ENCODE results near the gene FOXD1. TPM values are rescaled to one million over a fixed set of nuclear protein-coding genes. Genes with fewer than 3 reads are reported as not detected.

The FOXD1 gene
- total and polyA plus RNA-seq, 12 donors: 1.1 to 6.5 (median 2.1) TPM

DNA sequence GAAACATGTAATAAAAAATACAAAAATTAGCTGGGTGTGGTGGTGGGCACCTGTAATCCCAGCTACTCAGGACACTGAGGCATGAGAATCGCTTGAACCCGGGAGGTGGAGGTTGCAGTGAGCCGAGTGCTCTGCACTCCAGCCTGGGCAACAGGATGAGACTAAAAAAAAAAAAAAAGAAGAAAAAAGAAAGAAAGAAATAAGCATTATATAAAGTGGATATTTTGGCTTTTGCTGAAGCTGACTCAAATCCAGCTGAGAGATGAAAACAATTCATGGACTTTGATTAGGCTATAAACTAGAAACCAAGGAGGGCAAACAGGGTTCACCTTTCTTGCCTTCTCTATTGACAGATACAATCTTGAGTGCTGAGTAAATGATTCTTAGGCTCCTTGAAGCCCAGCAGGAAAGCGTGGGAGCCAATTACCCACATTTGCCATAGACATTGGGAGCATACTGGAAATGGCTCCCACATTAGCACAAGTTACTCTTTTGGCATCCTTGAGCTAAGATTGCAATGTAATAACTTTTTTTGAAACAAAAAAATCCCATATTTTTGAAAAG lies 47.3 kb upstream of the FOXD1 start:
- H3K27ac ChIP-seq: no peak overlapping the region
- TF ChIP-seq POLR2A (IDR thresholded peaks at IDR 0.05): no peak
- TF ChIP-seq, protein P1, sequence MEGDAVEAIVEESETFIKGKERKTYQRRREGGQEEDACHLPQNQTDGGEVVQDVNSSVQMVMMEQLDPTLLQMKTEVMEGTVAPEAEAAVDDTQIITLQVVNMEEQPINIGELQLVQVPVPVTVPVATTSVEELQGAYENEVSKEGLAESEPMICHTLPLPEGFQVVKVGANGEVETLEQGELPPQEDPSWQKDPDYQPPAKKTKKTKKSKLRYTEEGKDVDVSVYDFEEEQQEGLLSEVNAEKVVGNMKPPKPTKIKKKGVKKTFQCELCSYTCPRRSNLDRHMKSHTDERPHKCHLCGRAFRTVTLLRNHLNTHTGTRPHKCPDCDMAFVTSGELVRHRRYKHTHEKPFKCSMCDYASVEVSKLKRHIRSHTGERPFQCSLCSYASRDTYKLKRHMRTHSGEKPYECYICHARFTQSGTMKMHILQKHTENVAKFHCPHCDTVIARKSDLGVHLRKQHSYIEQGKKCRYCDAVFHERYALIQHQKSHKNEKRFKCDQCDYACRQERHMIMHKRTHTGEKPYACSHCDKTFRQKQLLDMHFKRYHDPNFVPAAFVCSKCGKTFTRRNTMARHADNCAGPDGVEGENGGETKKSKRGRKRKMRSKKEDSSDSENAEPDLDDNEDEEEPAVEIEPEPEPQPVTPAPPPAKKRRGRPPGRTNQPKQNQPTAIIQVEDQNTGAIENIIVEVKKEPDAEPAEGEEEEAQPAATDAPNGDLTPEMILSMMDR (IDR thresholded peaks at IDR 0.05): no peak
- no peak overlapping the region for H3K4me3 ChIP-seq
- WGBS, 4 donors: 93 to 98% (median 97%) methylated on average over 4 of the region's 4 CpGs
- DNase-seq: no peak
- intact Hi-C loops (cut with DNase I): no loop called here
- H3K9me3 ChIP-seq (replicated peaks in 1 of 3): no peaks in the 10 kb centered on the region
- no peaks in the 10 kb centered on the region for H3K36me3 ChIP-seq (replicated peaks in 1 of 2)
- peaks cover 18 to 28% of the 10 kb centered on the region in 2 donors for H3K4me1 ChIP-seq (replicated peaks in 1 of 2)
- H3K27me3 ChIP-seq: no peaks in the 10 kb centered on the region

DNA sequence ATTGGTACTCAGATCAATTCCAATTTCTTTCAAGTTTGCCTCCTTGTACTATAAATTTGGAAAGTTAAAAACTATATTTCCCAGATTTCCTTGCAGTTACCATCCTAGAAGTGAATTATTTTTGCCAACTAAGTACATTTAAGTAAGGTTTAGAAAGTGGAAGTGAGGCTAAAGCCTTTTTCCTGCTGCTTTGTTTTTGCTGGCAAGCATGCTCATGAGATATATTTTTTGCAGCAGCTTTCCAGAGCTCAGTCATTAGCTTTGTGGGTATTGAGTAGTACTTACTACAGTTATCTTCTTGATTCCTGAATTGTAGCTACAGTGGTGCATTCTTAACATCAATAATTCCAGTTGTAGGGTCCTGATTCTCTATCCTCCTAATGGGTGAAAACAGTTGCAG lies 46.1 kb upstream of the FOXD1 start:
- H3K27ac ChIP-seq: no peak overlapping the region
- no peaks in the 10 kb centered on the region for H3K27me3 ChIP-seq
- H3K36me3 ChIP-seq (replicated peaks in 1 of 2): no peaks in the 10 kb centered on the region
- H3K9me3 ChIP-seq (replicated peaks in 1 of 3): no peaks in the 10 kb centered on the region
- no peak overlapping the region for H3K4me3 ChIP-seq
- DNase-seq: no peak
- intact Hi-C loops (cut with DNase I): no loop called here
- peaks cover 6 to 17% of the 10 kb centered on the region in 2 donors for H3K4me1 ChIP-seq (replicated peaks in 1 of 2)
- TF ChIP-seq POLR2A (IDR thresholded peaks at IDR 0.05): no peak
- TF ChIP-seq, protein P1 (IDR thresholded peaks at IDR 0.05): no peak

DNA sequence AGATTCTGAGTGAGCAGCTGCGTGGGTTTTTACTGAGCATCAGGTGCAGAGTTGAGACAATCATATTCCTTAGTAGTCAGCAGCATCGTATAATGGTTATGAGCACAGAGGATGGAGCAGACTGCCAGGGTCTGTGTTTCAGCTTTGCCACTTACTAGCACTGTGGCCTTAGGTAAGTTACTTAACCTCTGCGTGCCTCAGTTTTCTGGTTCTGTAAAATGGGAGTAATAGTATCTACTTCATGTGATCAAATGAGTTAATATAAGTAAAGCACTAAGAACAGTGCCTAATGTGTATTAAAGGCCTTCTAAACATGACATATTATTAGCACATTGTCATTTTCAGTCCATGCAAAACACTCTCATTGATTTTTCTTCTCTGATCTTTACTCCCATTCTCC lies 44.8 kb upstream of the FOXD1 start:
- Histone ChIP-seq H3K27me3 (no peaks in the 10 kb centered on the region), H3K36me3 (replicated peaks in 1 of 2) (no peaks in the 10 kb centered on the region), H3K4me3 (no peak overlapping the region), H3K27ac (no peak overlapping the region), H3K4me1 (replicated peaks in 1 of 2) (peaks cover 0 to 10% of the 10 kb centered on the region in 2 donors), H3K9me3 (replicated peaks in 1 of 3) (no peaks in the 10 kb centered on the region)
- no peak for DNase-seq
- no peak for TF ChIP-seq POLR2A (IDR thresholded peaks at IDR 0.05)
- TF ChIP-seq, protein P1 (IDR thresholded peaks at IDR 0.05): no peak
- WGBS, 4 donors: 71 to 86% (median 75%) methylated on average over 3 of the region's 3 CpGs
- intact Hi-C loops (cut with DNase I): no loop called here

DNA sequence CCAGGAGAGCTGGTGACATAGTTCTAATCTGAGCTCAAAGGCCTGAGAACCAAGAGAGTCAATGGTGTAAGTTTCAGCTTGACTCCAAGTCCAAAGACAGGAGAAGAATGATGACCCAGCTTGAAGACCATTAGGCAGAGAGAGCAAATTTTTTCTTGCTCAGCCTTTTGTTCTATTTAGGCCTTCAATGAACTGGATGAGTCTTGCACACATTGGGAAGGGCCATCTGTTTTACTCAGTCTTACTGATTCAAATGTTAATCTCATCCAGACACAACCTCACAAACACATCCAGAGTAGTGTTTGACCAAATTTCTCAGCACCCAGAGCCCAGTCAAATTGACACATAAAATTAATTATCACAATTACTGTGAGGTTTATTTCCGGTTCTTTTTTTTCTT lies 42.6 kb upstream of the FOXD1 start:
- DNase-seq: no peak
- TF ChIP-seq, protein P1 (IDR thresholded peaks at IDR 0.05): no peak
- no peak for TF ChIP-seq POLR2A (IDR thresholded peaks at IDR 0.05)
- H3K9me3 ChIP-seq (replicated peaks in 1 of 3): no peaks in the 10 kb centered on the region
- H3K36me3 ChIP-seq (replicated peaks in 1 of 2): no peaks in the 10 kb centered on the region
- H3K27ac ChIP-seq: no peak overlapping the region
- H3K27me3 ChIP-seq: no peaks in the 10 kb centered on the region
- intact Hi-C loops (cut with DNase I): no loop called here
- WGBS, 4 donors: 69 to 86% (median 76%) methylated on average over 1 of the region's 1 CpG
- no peaks in the 10 kb centered on the region for H3K4me1 ChIP-seq (replicated peaks in 1 of 2)
- H3K4me3 ChIP-seq: no peak overlapping the region
